Lower leg skin (tissue), 3 donors: Measurements from ENCODE around the gene SLC25A38.

Experiments
- CTCF ChIP-seq, 3 donors: fragments of 450-650 bp; IDR thresholded peaks; one replicate each; pipeline ENCODE4 v1.5.1; 2016; ENCODE audit warnings: antibody characterized with exemption in 3 of 3, mild to moderate bottlenecking in 3 of 3, moderate library complexity in 2 of 3
- POLR2A ChIP-seq, 2 donors: fragments of 450-650 bp; IDR thresholded peaks; one replicate each; pipeline ENCODE4 v1.6.1; 2016 to 2017; ENCODE audit warnings: antibody characterized with exemption in 2 of 2, mild to moderate bottlenecking in 1 of 2, moderate library complexity in 1 of 2

GRCh38 chr3:39415983-39416382 is 32.8 kb downstream of the SLC25A38 start:
- TF ChIP-seq CTCF (IDR thresholded peaks at IDR 0.05): no peak
- no peak for TF ChIP-seq POLR2A (IDR thresholded peaks at IDR 0.05)
